Coronary artery (tissue), 2 donors: ENCODE results near the gene TNFAIP3.

Experiments used
- DNase-seq: peaks from one replicate; pipeline ENCODE4 v3.0.0-alpha.2; 2017; ENCODE audit warnings: low spot score
- H3K27ac ChIP-seq, 2 donors: fragments of 200-600 bp; sonication (generic); one replicate each; pipeline ENCODE4 v1.5.1; 2016 to 2019
- H3K4me3 ChIP-seq: fragments of 200-600 bp; sonication (generic); 2 replicates; pipeline ENCODE4 v1.5.1; 2016; ENCODE audit warnings: mild to moderate bottlenecking, moderate library complexity
- TF ChIP-seq, protein P1 (sequence below): fragments of 200-600 bp; sonication (generic); IDR thresholded peaks from one replicate; pipeline ENCODE4 v1.5.1; 2019; ENCODE audit warnings: antibody characterized with exemption

Gene TNFAIP3

DNA sequence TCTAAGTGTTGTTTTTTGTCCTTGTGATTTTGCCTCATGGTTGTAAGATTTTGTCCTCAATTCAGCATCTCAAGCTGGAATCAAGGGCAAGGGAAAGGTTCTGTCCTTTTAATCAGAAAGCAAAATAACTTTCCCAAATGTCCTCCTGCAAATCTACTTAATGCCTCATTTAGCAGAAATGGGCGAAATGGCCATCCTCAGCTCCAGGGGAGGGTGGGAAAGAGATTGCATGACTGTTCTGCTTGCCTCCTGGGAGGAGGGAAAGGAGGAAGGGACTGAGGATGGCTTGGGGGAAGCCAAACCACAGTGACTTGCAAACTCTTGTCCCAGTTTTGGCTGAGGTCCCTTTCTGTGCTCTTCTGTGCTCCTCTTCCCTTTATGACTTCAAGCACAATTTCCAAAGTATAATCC is 43.4 kb downstream of the TNFAIP3 start:
- TF ChIP-seq, protein P1, sequence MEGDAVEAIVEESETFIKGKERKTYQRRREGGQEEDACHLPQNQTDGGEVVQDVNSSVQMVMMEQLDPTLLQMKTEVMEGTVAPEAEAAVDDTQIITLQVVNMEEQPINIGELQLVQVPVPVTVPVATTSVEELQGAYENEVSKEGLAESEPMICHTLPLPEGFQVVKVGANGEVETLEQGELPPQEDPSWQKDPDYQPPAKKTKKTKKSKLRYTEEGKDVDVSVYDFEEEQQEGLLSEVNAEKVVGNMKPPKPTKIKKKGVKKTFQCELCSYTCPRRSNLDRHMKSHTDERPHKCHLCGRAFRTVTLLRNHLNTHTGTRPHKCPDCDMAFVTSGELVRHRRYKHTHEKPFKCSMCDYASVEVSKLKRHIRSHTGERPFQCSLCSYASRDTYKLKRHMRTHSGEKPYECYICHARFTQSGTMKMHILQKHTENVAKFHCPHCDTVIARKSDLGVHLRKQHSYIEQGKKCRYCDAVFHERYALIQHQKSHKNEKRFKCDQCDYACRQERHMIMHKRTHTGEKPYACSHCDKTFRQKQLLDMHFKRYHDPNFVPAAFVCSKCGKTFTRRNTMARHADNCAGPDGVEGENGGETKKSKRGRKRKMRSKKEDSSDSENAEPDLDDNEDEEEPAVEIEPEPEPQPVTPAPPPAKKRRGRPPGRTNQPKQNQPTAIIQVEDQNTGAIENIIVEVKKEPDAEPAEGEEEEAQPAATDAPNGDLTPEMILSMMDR, result no peak
- Histone ChIP-seq H3K4me3 (no peak overlapping the region), H3K27ac (no peak overlapping the region)
- DNase-seq, result no peak

DNA sequence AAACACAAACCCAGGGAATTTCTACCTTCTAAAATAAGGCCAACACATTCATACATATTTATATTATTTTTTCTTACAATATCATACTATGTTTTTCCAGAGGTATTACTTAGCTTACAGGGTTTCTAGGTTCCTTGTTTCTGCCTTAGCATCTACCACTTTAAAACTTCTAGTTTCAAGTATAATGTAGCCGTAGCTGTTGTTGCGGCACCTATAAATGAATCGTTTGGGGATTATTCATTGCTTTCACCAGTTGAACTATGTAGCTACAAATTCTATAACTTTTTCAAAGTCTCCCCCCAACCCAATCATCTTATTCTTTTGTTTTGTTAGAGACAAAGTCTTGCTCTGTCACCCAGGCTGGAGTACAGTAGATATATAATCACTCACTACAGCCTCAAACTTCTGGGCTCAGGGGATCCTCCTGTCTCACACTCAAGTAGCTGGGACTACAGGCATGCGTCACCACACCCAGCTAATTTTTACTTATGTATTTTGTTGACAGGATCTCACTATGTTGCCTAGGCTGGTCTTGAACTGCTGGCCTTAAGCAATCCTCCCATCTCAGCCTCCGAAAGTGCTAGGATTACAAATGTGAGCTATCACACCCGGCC is 43.9 kb downstream of the TNFAIP3 start:
- TF ChIP-seq, protein P1, result no peak
- Histone ChIP-seq H3K27ac (no peak overlapping the region), H3K4me3 (no peak overlapping the region)
- DNase-seq, result no peak

DNA sequence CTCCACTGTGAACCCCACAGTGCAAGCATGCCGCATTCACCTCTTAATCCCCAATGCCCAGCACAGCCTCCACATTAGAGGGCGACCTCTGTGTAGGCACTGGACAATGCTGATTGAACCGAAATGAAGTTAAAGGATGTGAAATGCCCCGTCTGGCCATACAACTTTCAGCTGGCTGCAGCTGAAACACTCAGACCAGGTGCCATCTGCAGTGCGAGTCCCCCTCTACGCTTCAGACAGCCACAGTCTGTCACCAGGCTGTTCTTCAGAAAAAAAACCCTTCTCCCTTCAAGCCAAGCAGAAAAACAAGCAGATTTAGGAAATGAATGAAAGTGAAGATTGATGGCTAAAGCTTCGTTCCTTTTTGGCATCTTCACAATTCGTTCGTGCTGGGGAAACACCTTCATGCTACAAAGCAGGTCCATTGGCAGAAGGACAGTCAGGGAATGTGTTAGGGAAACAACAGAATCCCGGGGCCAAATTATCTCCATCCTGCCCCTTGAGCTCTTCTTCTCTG is 44.7 kb downstream of the TNFAIP3 start:
- TF ChIP-seq, protein P1, result no peak
- Histone ChIP-seq H3K4me3 (no peak overlapping the region), H3K27ac (no peak overlapping the region)
- no peak for DNase-seq

DNA sequence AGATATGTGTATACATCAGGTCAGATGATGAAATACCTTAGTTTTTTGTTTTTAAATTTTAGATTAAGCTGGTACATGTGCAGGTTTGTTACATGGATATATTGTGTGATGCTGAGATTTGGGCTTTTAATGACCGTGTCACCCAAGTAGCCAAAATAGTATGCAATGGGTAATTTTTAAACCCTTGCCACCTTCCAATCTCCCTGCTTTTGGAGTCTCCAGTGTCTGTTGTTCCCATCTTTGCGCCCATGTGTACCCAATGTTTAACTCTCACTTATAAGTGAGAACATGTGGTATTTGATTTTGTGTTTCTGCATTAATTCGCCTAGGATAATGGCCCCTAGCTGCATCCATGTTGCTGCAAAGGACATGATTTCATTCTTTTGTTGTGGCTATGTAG is 45.8 kb downstream of the TNFAIP3 start:
- no peak for DNase-seq
- H3K27ac ChIP-seq, result no peak overlapping the region
- TF ChIP-seq, protein P1, result no peak
- H3K4me3 ChIP-seq, result no peak overlapping the region

DNA sequence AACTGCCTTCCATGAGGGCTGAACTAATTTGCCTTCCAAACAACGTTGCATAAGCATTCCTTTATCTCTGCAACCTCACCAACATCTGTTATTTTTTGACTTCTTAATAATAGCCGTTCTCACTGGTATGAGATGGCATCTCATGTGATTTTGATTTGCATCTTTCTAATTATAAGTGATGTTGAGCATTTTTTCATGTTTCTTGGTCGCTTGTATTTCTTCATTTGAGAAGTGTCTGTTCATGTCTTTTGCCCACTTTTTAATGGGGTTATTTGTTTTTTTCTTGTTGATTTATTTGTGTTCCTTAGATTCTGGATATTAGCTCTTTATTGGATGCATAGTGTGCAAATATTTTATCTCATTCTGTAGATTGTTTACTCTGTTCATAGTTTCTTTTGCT is 46.4 kb downstream of the TNFAIP3 start:
- Histone ChIP-seq H3K4me3 (no peak overlapping the region), H3K27ac (no peak overlapping the region)
- TF ChIP-seq, protein P1, result no peak
- DNase-seq, result no peak

DNA sequence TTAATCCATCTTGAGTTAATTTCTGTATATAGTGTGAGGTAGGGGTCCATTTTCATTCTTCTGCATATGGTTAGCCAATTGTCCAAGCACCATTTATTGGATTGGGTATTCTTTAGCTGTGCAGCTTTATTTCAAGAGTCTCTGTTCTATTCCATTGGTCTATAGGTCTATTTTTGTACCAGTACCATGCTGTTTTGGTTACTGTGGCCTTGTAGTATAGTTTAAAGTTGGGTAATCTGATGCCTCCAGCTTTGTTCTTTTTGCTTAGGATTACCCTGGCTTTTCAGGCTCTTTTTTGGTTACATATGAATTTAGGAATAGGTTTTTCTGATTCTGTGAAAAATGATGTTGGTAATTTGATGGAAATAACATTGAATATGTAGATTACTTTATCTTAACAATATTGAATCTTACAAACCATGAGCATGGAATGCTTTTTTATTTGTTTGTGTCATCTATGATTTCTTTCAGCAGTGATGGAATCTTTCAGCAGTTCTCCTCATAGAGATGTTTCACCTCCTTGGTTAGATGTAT is 47.0 kb downstream of the TNFAIP3 start:
- Histone ChIP-seq H3K4me3 (no peak overlapping the region), H3K27ac (no peak overlapping the region)
- DNase-seq, result no peak
- TF ChIP-seq, protein P1, result no peak
